Spleen (tissue), 11 donors: ENCODE measurements around the gene CBX2. TPM values are rescaled to one million over a fixed set of nuclear protein-coding genes. Genes with fewer than 3 reads are reported as not detected.

Source experiments
- DNase-seq: peaks from one replicate; pipeline ENCODE4 v3.0.0-alpha.2; 2020
- H3K27ac ChIP-seq, 8 donors: fragments of 200-600 bp; sonication (generic) in 7 of 8; 1 replicate in 4 of 8; 2 replicates in 4 of 8; pipeline versions ENCODE4 v1.5.0 to v1.8.0; 2016 to 2021; ENCODE audit warnings: inconsistent platforms in 4 of 8, mild to moderate bottlenecking in 4 of 8, moderate library complexity in 1 of 8
- H3K27me3 ChIP-seq, 7 donors: fragments of 200-600 bp; sonication (generic) in 6 of 7; replicated peaks in 1 of 7; 1 replicate in 4 of 7; 2 replicates in 3 of 7; pipeline versions ENCODE4 v1.5.0 to v1.8.0; 2016 to 2021; ENCODE audit warnings: inconsistent platforms in 3 of 7, mild to moderate bottlenecking in 1 of 7
- H3K36me3 ChIP-seq, 6 donors: fragments of 200-600 bp; sonication (generic) in 5 of 6; 1 replicate in 4 of 6; 2 replicates in 2 of 6; pipeline versions ENCODE4 v1.5.0 to v1.8.0; 2016 to 2021; ENCODE audit warnings: inconsistent platforms in 2 of 6
- H3K4me1 ChIP-seq, 6 donors: fragments of 200-600 bp; sonication (generic) in 5 of 6; 1 replicate in 3 of 6; 2 replicates in 3 of 6; pipeline versions ENCODE4 v1.5.0 to v1.8.0; 2016 to 2021; ENCODE audit warnings: inconsistent platforms in 3 of 6
- H3K4me3 ChIP-seq, 8 donors: fragments of 200-600 bp; sonication (generic) in 7 of 8; 1 replicate in 4 of 8; 2 replicates in 4 of 8; pipeline versions ENCODE4 v1.5.0 to v1.8.0; 2016 to 2021; ENCODE audit warnings: inconsistent platforms in 4 of 8, mild to moderate bottlenecking in 4 of 8, moderate library complexity in 2 of 8
- H3K9me3 ChIP-seq, 8 donors: fragments of 200-600 bp; sonication (generic) in 7 of 8; 1 replicate in 4 of 8; 2 replicates in 4 of 8; pipeline versions ENCODE4 v1.5.0 to v1.8.0; 2016 to 2021; ENCODE audit warnings: inconsistent platforms in 4 of 8
- CTCF ChIP-seq, 11 experiments: fragments of 200-600 bp in 7 of 11; fragments of 450-650 bp in 4 of 11; sonication (generic) in 4 of 11; IDR thresholded peaks in 8 of 11; conservative IDR thresholded peaks in 3 of 11; 1 replicate in 7 of 11; 2 replicates in 4 of 11; pipeline versions ENCODE4 v1.4.0 to v1.8.0; 2016 to 2021; ENCODE audit warnings: antibody characterized with exemption in 11 of 11, inconsistent platforms in 4 of 11, mild to moderate bottlenecking in 1 of 11
- POLR2A ChIP-seq, 3 donors: fragments of 450-650 bp; IDR thresholded peaks; one replicate each; pipeline ENCODE4 v1.5.1; 2017; ENCODE audit warnings: antibody characterized with exemption in 3 of 3, mild to moderate bottlenecking in 1 of 3
- POLR2AphosphoS5 ChIP-seq, 3 donors: sonication (generic); formaldehyde crosslinking; IDR thresholded peaks; one replicate each; pipeline ENCODE4 v1.5.1; 2017; ENCODE audit warnings: antibody characterized with exemption in 3 of 3
- WGBS, 5 donors: extraction: QIAGEN DNeasy Blood & Tissue Kit in 3 of 5; methylation state at CpG; one replicate each; pipeline versions ENCODE4 v1.1.5 to v1.1.7; 2013 to 2018; 5-methylcytosine and 5-hydroxymethylcytosine counted together
- intact Hi-C: fragments of 100-400 bp; cut with DNase I; formaldehyde crosslinking; loops from one replicate; pipeline ENCODE4 v1.15.0; 2023; ENCODE audit warnings: low total_unique reads
- polyA plus RNA-seq, 3 donors: library from polyadenylated mRNA; stranded (reverse); fragments of 200-250 nt; gene quantifications; one replicate each; pipeline ENCODE4 v1.2.1, GENCODE V29; 2013
- total RNA-seq, 7 donors: library from RNA; depleted of rRNA in 3 of 7; stranded (reverse); fragments of >200 nt in 3 of 7; fragmentation: NEBNext Ultra II Directional in 4 of 7; extraction: Animal tissue kit (Norgen Biotek cat#: 25700) in 4 of 7; gene quantifications; one replicate each; pipeline versions ENCODE4 v1.1.0 to v1.2.1, GENCODE V29; 2016 to 2021
- donor health status: healthy with polysubstance abuse.
- donor health status: DM: no; HTN: no; CAD: no; lungs with moderate emphysema.
- donor health status: DM: no; HTN: no; CAD: no.
- donor health status: Bipolar disorder and iron deficiency.
- donor health status: healthy.
- donor health status: DM: no; HTN: no; CAD: no.
- donor health status: DM: yes; HTN: yes; CAD: no.

The CBX2 gene
- total and polyA plus RNA-seq, 10 donors: 0.48 to 6.2 (median 3.3) TPM

- H3K9me3 ChIP-seq: peaks cover 0 to 30% (median 0%) of the 10 kb centered on the region in 8 donors
- no peaks in the 10 kb centered on the region for H3K36me3 ChIP-seq
- 8 to 13% (median 11%) methylated on average over 11 of the region's 11 CpGs for WGBS, 5 donors
- H3K4me3 ChIP-seq: peak overlapping the region in 1 of 8 donors; percentile 22
- H3K27ac ChIP-seq: no peak overlapping the region
- intact Hi-C loops: loop anchor here (5.0 kb wide), 1 partner anchor 40 kb away; no protein-coding TSS in a partner anchor
- DNase-seq: no peak
- TF ChIP-seq POLR2A (IDR thresholded peaks at IDR 0.05) (no peak), CTCF (IDR thresholded peaks at IDR 0.05 in 8 of 11, conservative IDR thresholded peaks at IDR 0.05 in 3 of 11) (no peak), POLR2AphosphoS5 (IDR thresholded peaks at IDR 0.05) (no peak)
- peaks cover 53 to 100% (median 99%) of the 10 kb centered on the region in 7 donors for H3K27me3 ChIP-seq
- peaks cover 30 to 82% (median 74%) of the 10 kb centered on the region in 6 donors for H3K4me1 ChIP-seq
These were observed 24.2 kb downstream of the CBX2 start for GRCh38 chr17:79802039-79802735.

- peak overlapping the region in 1 of 8 donors; percentile 22 for H3K4me3 ChIP-seq
- no peak overlapping the region for H3K27ac ChIP-seq
- H3K27me3 ChIP-seq: peaks cover 53 to 100% (median 99%) of the 10 kb centered on the region in 7 donors
- no peak for TF ChIP-seq POLR2AphosphoS5 (IDR thresholded peaks at IDR 0.05)
- no peak for TF ChIP-seq CTCF (IDR thresholded peaks at IDR 0.05 in 8 of 11, conservative IDR thresholded peaks at IDR 0.05 in 3 of 11)
- no peak for TF ChIP-seq POLR2A (IDR thresholded peaks at IDR 0.05)
- H3K4me1 ChIP-seq: peaks cover 28 to 75% (median 69%) of the 10 kb centered on the region in 6 donors
- 6 to 18% (median 7%) methylated on average over 44 to 57 of the region's 57 CpGs for WGBS, 5 donors
- H3K36me3 ChIP-seq: no peaks in the 10 kb centered on the region
- H3K9me3 ChIP-seq: peaks cover 0 to 30% (median 0%) of the 10 kb centered on the region in 8 donors
- intact Hi-C loops: loop anchor here (5.0 kb wide), 1 partner anchor 39 kb away; no protein-coding TSS in a partner anchor
- no peak for DNase-seq
These were observed 24.9 kb downstream of the CBX2 start for GRCh38 chr17:79802736-79803420.

- H3K27ac ChIP-seq: no peak overlapping the region
- peaks cover 51 to 100% (median 99%) of the 10 kb centered on the region in 7 donors for H3K27me3 ChIP-seq
- peaks cover 0 to 30% (median 0%) of the 10 kb centered on the region in 8 donors for H3K9me3 ChIP-seq
- DNase-seq: no peak
- H3K4me3 ChIP-seq: peak overlapping the region in 1 of 8 donors; percentile 61
- no peaks in the 10 kb centered on the region for H3K36me3 ChIP-seq
- WGBS, 5 donors: 7 to 10% (median 9%) methylated on average over 21 to 31 of the region's 31 CpGs
- intact Hi-C loops: loop anchor here (5.0 kb wide), 1 partner anchor 39 kb away; no protein-coding TSS in a partner anchor
- peaks cover 22 to 69% (median 63%) of the 10 kb centered on the region in 6 donors for H3K4me1 ChIP-seq
- no peak for TF ChIP-seq CTCF (IDR thresholded peaks at IDR 0.05 in 8 of 11, conservative IDR thresholded peaks at IDR 0.05 in 3 of 11)
- TF ChIP-seq POLR2AphosphoS5 (IDR thresholded peaks at IDR 0.05): no peak
- TF ChIP-seq POLR2A (IDR thresholded peaks at IDR 0.05): no peak
These were observed 25.6 kb downstream of the CBX2 start for GRCh38 chr17:79803421-79803996.
